MM.1S (cell line): ENCODE measurements around the gene TMEM156.

Source experiments
- DNase-seq: peaks from one replicate; pipeline ENCODE4 v3.0.0-alpha.2; 2015
- H2AFZ ChIP-seq: fragments of 300-600 bp; sonication (generic); 2 replicates; pipeline ENCODE4 v1.6.0; 2016; ENCODE audit warnings: antibody characterized with exemption, low read length
- H3F3A ChIP-seq: fragments of 300-600 bp; sonication (generic); 2 replicates; pipeline ENCODE4 v1.6.1; 2016; ENCODE audit warnings: mild to moderate bottlenecking, antibody characterized with exemption, low read length, moderate library complexity, mixed read lengths; ENCODE audit not compliant: insufficient read depth
- H3K27ac ChIP-seq: fragments of 300-600 bp; sonication (generic); 2 replicates; pipeline ENCODE4 v1.5.1; 2016; ENCODE audit warnings: mild to moderate bottlenecking, low read length
- H3K27me3 ChIP-seq: fragments of 300-600 bp; sonication (generic); replicated peaks from 2 replicates; pipeline ENCODE4 v1.6.0; 2016; ENCODE audit warnings: low read length; ENCODE audit not compliant: insufficient read depth
- H3K36me3 ChIP-seq: fragments of 300-600 bp; sonication (generic); replicated peaks from 2 replicates; pipeline ENCODE4 v1.6.1; 2016; ENCODE audit warnings: mild to moderate bottlenecking, low read length, mixed read lengths; ENCODE audit not compliant: insufficient read depth
- H3K4me1 ChIP-seq: fragments of 300-600 bp; sonication (generic); 2 replicates; pipeline ENCODE4 v1.6.1; 2016; ENCODE audit warnings: low read length, mixed read lengths
- H3K4me2 ChIP-seq: fragments of 300-600 bp; sonication (generic); 2 replicates; pipeline ENCODE4 v1.6.0; 2016; ENCODE audit warnings: low read depth, low read length
- H3K4me3 ChIP-seq: fragments of 300-600 bp; sonication (generic); 2 replicates; pipeline ENCODE4 v1.5.1; 2016; ENCODE audit warnings: low read length, mixed read lengths
- H3K79me2 ChIP-seq: fragments of 300-600 bp; sonication (generic); 2 replicates; pipeline ENCODE4 v1.6.1; 2016; ENCODE audit warnings: mixed run types, low read length, mixed read lengths
- H3K9ac ChIP-seq: fragments of 300-600 bp; sonication (generic); 2 replicates; pipeline ENCODE4 v1.6.1; 2016; ENCODE audit warnings: low read length, mixed read lengths
- H3K9me2 ChIP-seq: fragments of 300-600 bp; sonication (generic); replicated peaks from 2 replicates; pipeline ENCODE4 v1.6.1; 2016; ENCODE audit warnings: mild to moderate bottlenecking, low read length, mixed read lengths; ENCODE audit not compliant: insufficient read depth
- H3K9me3 ChIP-seq: fragments of 300-600 bp; sonication (generic); replicated peaks from 2 replicates; pipeline ENCODE4 v1.6.1; 2016; ENCODE audit warnings: mild to moderate bottlenecking, low read length, mixed read lengths; ENCODE audit not compliant: insufficient read depth
- H4K20me1 ChIP-seq: fragments of 300-600 bp; sonication (generic); 2 replicates; pipeline ENCODE4 v1.6.1; 2016; ENCODE audit warnings: mild to moderate bottlenecking, low read length, moderate library complexity, mixed read lengths; ENCODE audit not compliant: insufficient read depth
- CTCF ChIP-seq: fragments of 300-600 bp; sonication (generic); IDR thresholded peaks from 2 replicates; pipeline ENCODE4 v1.5.1; 2016; ENCODE audit warnings: antibody characterized with exemption, low read length, mixed read lengths
- EZH2 ChIP-seq: fragments of 300-600 bp; sonication (generic); optimal IDR thresholded peaks from 2 replicates; pipeline ENCODE3; 2017; ENCODE audit warnings: low read depth, mild to moderate bottlenecking, antibody characterized with exemption, low read length, mixed read lengths
- EZH2phosphoT487 ChIP-seq: fragments of 300-600 bp; sonication (generic); IDR thresholded peaks from 2 replicates; pipeline ENCODE4 v1.6.1; 2018; ENCODE audit warnings: antibody characterized with exemption, low read length

TMEM156 gene

GRCh38 chr4:39062770-39063097 is 30.5 kb upstream of the TMEM156 start:
- H3F3A ChIP-seq, result no peaks in the 10 kb centered on the region
- no peak overlapping the region for H3K4me2 ChIP-seq
- no peak overlapping the region for H3K9ac ChIP-seq
- H3K79me2 ChIP-seq, result peaks cover 39% of the 10 kb centered on the region
- no peaks in the 10 kb centered on the region for H3K36me3 ChIP-seq
- H3K9me2 ChIP-seq, result no peaks in the 10 kb centered on the region
- H3K4me1 ChIP-seq, result no peaks in the 10 kb centered on the region
- TF ChIP-seq CTCF (no peak), EZH2 (no peak), EZH2phosphoT487 (no peak)
- no peak overlapping the region for H3K27ac ChIP-seq
- H4K20me1 ChIP-seq, result no peaks in the 10 kb centered on the region
- no peak for DNase-seq
- H3K9me3 ChIP-seq, result no peaks in the 10 kb centered on the region
- no peaks in the 10 kb centered on the region for H3K27me3 ChIP-seq
- H3K4me3 ChIP-seq, result no peak overlapping the region
- no peak overlapping the region for H2AFZ ChIP-seq

GRCh38 chr4:39062094-39062769 is 30.0 kb upstream of the TMEM156 start, which contains the start of gene KLHL5:
Gene KLHL5, plus strand, starts transcription at chr4:39062232. Its CDS starts 421 bp downstream, at chr4:39062653.
- no peaks in the 10 kb centered on the region for H4K20me1 ChIP-seq
- no peaks in the 10 kb centered on the region for H3K9me3 ChIP-seq
- no peak for DNase-seq
- H3K27ac ChIP-seq, result no peak within 1 kb of the TSS
- no peaks in the 10 kb centered on the region for H3K36me3 ChIP-seq
- no peaks in the 10 kb centered on the region for H3F3A ChIP-seq
- no peak within 1 kb of the TSS for H2AFZ ChIP-seq
- no peaks in the 10 kb centered on the region for H3K27me3 ChIP-seq
- H3K79me2 ChIP-seq, result peaks cover 43% of the 10 kb centered on the region
- no peaks in the 10 kb centered on the region for H3K4me1 ChIP-seq
- H3K4me3 ChIP-seq, result no peak within 1 kb of the TSS
- H3K4me2 ChIP-seq, result no peak within 1 kb of the TSS
- H3K9ac ChIP-seq, result no peak within 1 kb of the TSS
- no peaks in the 10 kb centered on the region for H3K9me2 ChIP-seq
- TF ChIP-seq EZH2, result no peak
- no peak for TF ChIP-seq EZH2phosphoT487
- no peak for TF ChIP-seq CTCF

GRCh38 chr4:39061457-39061856 is 29.2 kb upstream of the TMEM156 start:
- Histone ChIP-seq H3K36me3 (no peaks in the 10 kb centered on the region; the same call in 1 of the 2 replicates), H3K79me2 (peaks cover 48% of the 10 kb centered on the region), H3K4me3 (no peak overlapping the region), H3K27me3 (no peaks in the 10 kb centered on the region), H3K27ac (no peak overlapping the region), H3K9ac (no peak overlapping the region), H3K9me2 (no peaks in the 10 kb centered on the region), H3K4me2 (no peak overlapping the region), H4K20me1 (no peaks in the 10 kb centered on the region), H2AFZ (no peak overlapping the region), H3K4me1 (no peaks in the 10 kb centered on the region), H3F3A (no peaks in the 10 kb centered on the region), H3K9me3 (no peaks in the 10 kb centered on the region)
- TF ChIP-seq EZH2phosphoT487 (no peak), CTCF (no peak), EZH2 (no peak)
- DNase-seq, result no peak
